ENCODE results near the gene IFTAP. TPM values are rescaled to one million over a fixed set of nuclear protein-coding genes. Genes with fewer than 3 reads are reported as not detected.

The IFTAP gene
- total RNA-seq, 1 donor = 25.5 TPM

- DNase-seq (ENCODE audit: low read depth) = no peak
- H3K4me3 ChIP-seq (ENCODE audit: low read depth, low read length) = no peak overlapping the region
- no peak for TF ChIP-seq CTCF (IDR thresholded peaks at IDR 0.05; ENCODE audit: insufficient read depth, low read depth, low read length)
Observed at GRCh38 chr11:36683818-36684217, 89.5 kb downstream of the IFTAP start.

- no peak for DNase-seq (ENCODE audit: low read depth)
- TF ChIP-seq CTCF (IDR thresholded peaks at IDR 0.05; ENCODE audit: insufficient read depth, low read depth, low read length) = no peak
- H3K4me3 ChIP-seq (ENCODE audit: low read depth, low read length) = no peak overlapping the region
Observed at GRCh38 chr11:36684840-36685801, 90.8 kb downstream of the IFTAP start.

- no peak for TF ChIP-seq CTCF (IDR thresholded peaks at IDR 0.05; ENCODE audit: insufficient read depth, low read depth, low read length)
- no peak for DNase-seq (ENCODE audit: low read depth)
Observed at GRCh38 chr11:36688132-36688531, 93.8 kb downstream of the IFTAP start.

GRCh38 chr11:36688571-36689291 is 94.4 kb downstream of the IFTAP start:
- H3K4me3 ChIP-seq (ENCODE audit: low read depth, low read length) = no peak overlapping the region
- no peak for DNase-seq (ENCODE audit: low read depth)
- no peak for TF ChIP-seq CTCF (IDR thresholded peaks at IDR 0.05; ENCODE audit: insufficient read depth, low read depth, low read length)

More at GRCh38 chr11:36688132-36688531, 93.8 kb downstream of the IFTAP start:
- no peak overlapping the region for H3K4me3 ChIP-seq (ENCODE audit: low read depth, low read length)

GRCh38 chr11:36689442-36689841 is 95.1 kb downstream of the IFTAP start:
- no peak for DNase-seq (ENCODE audit: low read depth)
- TF ChIP-seq CTCF (IDR thresholded peaks at IDR 0.05; ENCODE audit: insufficient read depth, low read depth, low read length) = no peak
- no peak overlapping the region for H3K4me3 ChIP-seq (ENCODE audit: low read depth, low read length)

- TF ChIP-seq CTCF (IDR thresholded peaks at IDR 0.05; ENCODE audit: insufficient read depth, low read depth, low read length) = no peak
- DNase-seq (ENCODE audit: low read depth) = no peak
- no peak overlapping the region for H3K4me3 ChIP-seq (ENCODE audit: low read depth, low read length)
Observed at GRCh38 chr11:36692704-36693103, 98.4 kb downstream of the IFTAP start.
